Measurements from ENCODE around the gene SH3PXD2A. TPM values are rescaled to one million over a fixed set of nuclear protein-coding genes. Genes with fewer than 3 reads are reported as not detected.
"Not testable (repeated sequence)": the region's sequence is repeated elsewhere in the genome, so short reads cannot be mapped to it uniquely, and the experiment has no call there.

The SH3PXD2A gene
- total RNA-seq, 4 donors from 2014 or later: 6.2 to 16.8 (median 11.4) TPM

- Histone ChIP-seq H3K36me3 (no peaks in the 10 kb centered on the region), H3K27me3 (no peaks in the 10 kb centered on the region), H3K4me1 (peaks cover 74 to 77% of the 10 kb centered on the region in 2 donors), H3K4me3 (no peak overlapping the region), H3K27ac (peak overlapping the region; percentile 55 to 76 (median 70)), H3K9me3 (no peaks in the 10 kb centered on the region)
- DNase-seq (peak; percentile 43 to 63), ATAC-seq (peak; percentile 24 to 50)
- TF ChIP-seq CTCF (IDR thresholded peaks at IDR 0.05 in 4 of 5, conservative IDR thresholded peaks at IDR 0.05 in 1 of 5) (no peak), POLR2A (IDR thresholded peaks at IDR 0.05) (no peak)
- intact Hi-C loops (cut with DNase I; ENCODE audit: low total_unique reads): no loop called here
- in situ Hi-C loops (cut with MboI; ENCODE audit: low sequenced_read_pairs in 4 of 4): no loop called here
Observed at GRCh38 chr10:103612462-103613365, 242.7 kb downstream of the SH3PXD2A start.

- H3K9me3 ChIP-seq: no peaks in the 10 kb centered on the region
- in situ Hi-C loops (cut with MboI; ENCODE audit: low sequenced_read_pairs in 4 of 4) (no loop called here), intact Hi-C loops (cut with DNase I; ENCODE audit: low total_unique reads) (no loop called here)
- TF ChIP-seq CTCF (IDR thresholded peaks at IDR 0.05 in 4 of 5, conservative IDR thresholded peaks at IDR 0.05 in 1 of 5): no peak
- no peak for TF ChIP-seq POLR2A (IDR thresholded peaks at IDR 0.05)
- H3K4me1 ChIP-seq: peaks cover 57 to 60% of the 10 kb centered on the region in 2 donors
- no peak overlapping the region for H3K4me3 ChIP-seq
- H3K27me3 ChIP-seq: no peaks in the 10 kb centered on the region
- ATAC-seq (no peak), DNase-seq (no peak)
- H3K27ac ChIP-seq: peak overlapping the region; percentile 20 to 71 (median 50)
- H3K36me3 ChIP-seq: no peaks in the 10 kb centered on the region
Observed at GRCh38 chr10:103610921-103611511, 244.4 kb downstream of the SH3PXD2A start.

- DNase-seq (no peak), ATAC-seq (no peak)
- Histone ChIP-seq H3K4me3 (no peak overlapping the region), H3K9me3 (no peaks in the 10 kb centered on the region), H3K27ac (peak overlapping the region in 1 of 4 donors; percentile 55), H3K4me1 (peaks cover 49 to 51% of the 10 kb centered on the region in 2 donors), H3K27me3 (no peaks in the 10 kb centered on the region), H3K36me3 (no peaks in the 10 kb centered on the region)
- in situ Hi-C loops (cut with MboI; ENCODE audit: low sequenced_read_pairs in 4 of 4): no loop called here
- TF ChIP-seq CTCF (IDR thresholded peaks at IDR 0.05 in 4 of 5, conservative IDR thresholded peaks at IDR 0.05 in 1 of 5) (no peak), POLR2A (IDR thresholded peaks at IDR 0.05) (no peak)
- intact Hi-C loops (cut with DNase I; ENCODE audit: low total_unique reads): no loop called here
Observed at GRCh38 chr10:103610083-103610472, 245.3 kb downstream of the SH3PXD2A start.

GRCh38 chr10:103609231-103610082 is 245.9 kb downstream of the SH3PXD2A start:
- intact Hi-C loops (cut with DNase I; ENCODE audit: low total_unique reads) (no loop called here), in situ Hi-C loops (cut with MboI; ENCODE audit: low sequenced_read_pairs in 4 of 4) (no loop called here)
- no peaks in the 10 kb centered on the region for H3K36me3 ChIP-seq
- peaks cover 43 to 45% of the 10 kb centered on the region in 2 donors for H3K4me1 ChIP-seq
- no peaks in the 10 kb centered on the region for H3K27me3 ChIP-seq
- no peak for ATAC-seq
- no peak overlapping the region for H3K27ac ChIP-seq
- H3K9me3 ChIP-seq: no peaks in the 10 kb centered on the region
- no peak overlapping the region for H3K4me3 ChIP-seq
- TF ChIP-seq CTCF (IDR thresholded peaks at IDR 0.05 in 4 of 5, conservative IDR thresholded peaks at IDR 0.05 in 1 of 5): no peak
- DNase-seq: no peak

- H3K4me1 ChIP-seq: peaks cover 29 to 31% of the 10 kb centered on the region in 2 donors
- H3K36me3 ChIP-seq; H3K4me3 ChIP-seq; H3K27ac ChIP-seq; intact Hi-C loops (cut with DNase I; ENCODE audit: low total_unique reads); ATAC-seq; H3K9me3 ChIP-seq; DNase-seq; in situ Hi-C loops (cut with MboI; ENCODE audit: low sequenced_read_pairs in 4 of 4); H3K27me3 ChIP-seq: not testable (repeated sequence)
Observed at GRCh38 chr10:103608056-103608455, 247.3 kb downstream of the SH3PXD2A start.

GRCh38 chr10:103607051-103607450 is 248.3 kb downstream of the SH3PXD2A start:
- in situ Hi-C loops (cut with MboI; ENCODE audit: low sequenced_read_pairs in 4 of 4); DNase-seq; H3K9me3 ChIP-seq; H3K4me3 ChIP-seq; H3K36me3 ChIP-seq; ATAC-seq; intact Hi-C loops (cut with DNase I; ENCODE audit: low total_unique reads); H3K27ac ChIP-seq; H3K27me3 ChIP-seq: not testable (repeated sequence)
- H3K4me1 ChIP-seq: peaks cover 19 to 21% of the 10 kb centered on the region in 2 donors

- ATAC-seq; H3K36me3 ChIP-seq; H3K4me3 ChIP-seq; H3K27ac ChIP-seq; in situ Hi-C loops (cut with MboI; ENCODE audit: low sequenced_read_pairs in 4 of 4); intact Hi-C loops (cut with DNase I; ENCODE audit: low total_unique reads); DNase-seq; H3K27me3 ChIP-seq; H3K9me3 ChIP-seq: not testable (repeated sequence)
- peaks cover 9 to 11% of the 10 kb centered on the region in 2 donors for H3K4me1 ChIP-seq
Observed at GRCh38 chr10:103606097-103606438, 249.3 kb downstream of the SH3PXD2A start.

Data from gastrocnemius medialis (tissue), 4 donors.